ENCODE results near the gene GPR15. TPM values are rescaled to one million over a fixed set of nuclear protein-coding genes. Genes with fewer than 3 reads are reported as not detected.

GPR15 gene
- total RNA-seq (not detected), polyA plus RNA-seq (ENCODE audit: insufficient read depth, low read depth, low replicate concordance) (not detected)
- long read RNA-seq, donor 1, result 0 reads
- long read RNA-seq, donor 2, result 0 reads
- long read RNA-seq, donor 3, result 0 reads
- long read RNA-seq, donor 4, result 0 reads
- long read RNA-seq, donor 5, result 0 reads
- long read RNA-seq, donor 6, result 0 reads
- long read RNA-seq, donor 7, result 0 reads
- long read RNA-seq, donor 8, result 0 reads
- long read RNA-seq, donor 9, result 0 reads
- long read RNA-seq, donor 10, result 0 reads

DNA sequence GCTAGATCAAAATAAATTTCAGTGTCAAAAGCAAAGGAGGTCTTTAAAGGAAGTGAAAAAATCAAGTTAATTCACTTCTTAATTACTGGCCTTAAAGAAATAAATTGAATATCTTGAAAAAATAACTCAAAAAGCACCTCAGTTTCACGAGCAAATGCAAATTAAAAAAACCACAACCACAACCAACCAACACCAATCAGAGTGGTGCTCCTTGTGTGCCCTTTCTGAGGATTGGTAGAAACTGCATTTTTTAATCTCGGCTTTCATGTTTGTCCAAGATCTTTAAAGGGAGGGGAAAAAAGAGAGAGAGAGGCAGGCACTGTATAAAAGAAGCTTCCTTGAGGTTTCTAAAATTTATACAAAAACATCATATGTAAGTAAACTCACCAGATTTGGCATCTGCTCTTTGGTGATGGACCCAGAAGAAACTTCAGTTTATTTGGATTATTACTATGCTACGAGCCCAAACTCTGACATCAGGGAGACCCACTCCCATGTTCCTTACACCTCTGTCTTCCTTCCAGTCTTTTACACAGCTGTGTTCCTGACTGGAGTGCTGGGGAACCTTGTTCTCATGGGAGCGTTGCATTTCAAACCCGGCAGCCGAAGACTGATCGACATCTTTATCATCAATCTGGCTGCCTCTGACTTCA lies at the start of gene GPR15:
Gene GPR15 (plus strand): TSS at position 357 of the 653 bp plus-strand sequence. CDS start 56 bp downstream, at position 413.
- no peak for FAIRE-seq
- Histone ChIP-seq H3K36me3 (ENCODE audit: control insufficient read depth in 2 of 3, insufficient read depth in 3 of 3, low read length in 3 of 3) (no peaks in the 10 kb centered on the region), H3K27ac (ENCODE audit: low read depth in 2 of 2, low read length in 2 of 2) (no peak within 1 kb of the TSS), H3K9me3 (ENCODE audit: control insufficient read depth in 2 of 3, insufficient read depth in 1 of 3, low read length in 3 of 3) (no peaks in the 10 kb centered on the region), H3K27me3 (ENCODE audit: control insufficient read depth, insufficient read depth, low read length) (no peaks in the 10 kb centered on the region), H3K4me3 (ENCODE audit: low read length in 3 of 3) (no peak within 1 kb of the TSS), H3K9ac (ENCODE audit: low read length in 3 of 3) (no peak within 1 kb of the TSS), H3K4me1 (ENCODE audit: control insufficient read depth in 2 of 3, insufficient read depth in 2 of 3, low read depth in 1 of 3, low read length in 3 of 3) (no peaks in the 10 kb centered on the region)
- no peak for DNase-seq
- intact Hi-C loops (cut with DNase I), result no loop called here
- TF ChIP-seq, protein P1, sequence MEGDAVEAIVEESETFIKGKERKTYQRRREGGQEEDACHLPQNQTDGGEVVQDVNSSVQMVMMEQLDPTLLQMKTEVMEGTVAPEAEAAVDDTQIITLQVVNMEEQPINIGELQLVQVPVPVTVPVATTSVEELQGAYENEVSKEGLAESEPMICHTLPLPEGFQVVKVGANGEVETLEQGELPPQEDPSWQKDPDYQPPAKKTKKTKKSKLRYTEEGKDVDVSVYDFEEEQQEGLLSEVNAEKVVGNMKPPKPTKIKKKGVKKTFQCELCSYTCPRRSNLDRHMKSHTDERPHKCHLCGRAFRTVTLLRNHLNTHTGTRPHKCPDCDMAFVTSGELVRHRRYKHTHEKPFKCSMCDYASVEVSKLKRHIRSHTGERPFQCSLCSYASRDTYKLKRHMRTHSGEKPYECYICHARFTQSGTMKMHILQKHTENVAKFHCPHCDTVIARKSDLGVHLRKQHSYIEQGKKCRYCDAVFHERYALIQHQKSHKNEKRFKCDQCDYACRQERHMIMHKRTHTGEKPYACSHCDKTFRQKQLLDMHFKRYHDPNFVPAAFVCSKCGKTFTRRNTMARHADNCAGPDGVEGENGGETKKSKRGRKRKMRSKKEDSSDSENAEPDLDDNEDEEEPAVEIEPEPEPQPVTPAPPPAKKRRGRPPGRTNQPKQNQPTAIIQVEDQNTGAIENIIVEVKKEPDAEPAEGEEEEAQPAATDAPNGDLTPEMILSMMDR (IDR thresholded peaks at IDR 0.05; ENCODE audit: borderline replicate concordance, extremely low read depth, insufficient read depth), result no peak

DNA sequence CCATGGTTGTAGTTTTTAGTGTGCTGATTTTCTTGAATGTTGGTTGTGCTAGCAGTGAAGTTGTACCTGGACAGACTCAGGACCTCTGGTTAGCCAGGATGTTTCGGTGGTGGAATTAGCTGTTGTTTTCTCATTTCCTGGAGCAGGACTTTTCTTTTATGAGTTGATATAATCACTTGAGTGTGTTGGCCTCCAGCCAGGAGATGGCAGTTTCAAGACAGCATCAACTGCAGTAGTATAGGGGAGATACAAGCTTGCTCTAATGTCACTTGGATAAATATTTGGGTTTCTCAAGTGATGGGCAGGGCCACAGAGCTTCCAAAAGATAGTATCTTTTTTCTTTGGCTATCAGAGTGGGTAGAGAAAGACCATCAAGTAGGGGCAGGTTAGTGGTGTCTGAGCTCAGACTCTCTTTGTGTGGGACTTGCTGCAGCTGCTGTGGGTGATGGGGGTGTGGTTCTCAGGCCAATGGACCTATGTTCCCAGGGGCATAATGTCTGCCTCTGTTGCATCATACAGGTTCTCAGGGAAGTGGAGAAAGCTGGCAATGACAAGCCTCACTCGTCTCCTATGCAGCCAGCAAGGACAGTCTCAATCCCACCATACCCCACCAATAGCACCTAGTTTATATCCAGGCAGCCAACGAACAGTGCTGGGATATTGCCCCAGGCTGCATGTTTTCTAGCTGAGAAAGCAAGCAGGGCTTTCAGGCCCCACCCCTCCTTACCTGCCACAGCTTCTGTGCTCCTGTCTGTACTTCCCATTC lies 48.9 kb upstream of the GPR15 start:
- intact Hi-C loops (cut with DNase I), result no loop called here
- Histone ChIP-seq H3K36me3 (ENCODE audit: control insufficient read depth in 2 of 3, insufficient read depth in 3 of 3, low read length in 3 of 3) (no peaks in the 10 kb centered on the region), H3K9me3 (ENCODE audit: control insufficient read depth in 2 of 3, insufficient read depth in 1 of 3, low read length in 3 of 3) (peaks cover 0 to 13% (median 0%) of the 10 kb centered on the region in 3 donors), H3K27ac (ENCODE audit: low read depth in 2 of 2, low read length in 2 of 2) (no peak overlapping the region), H3K27me3 (ENCODE audit: control insufficient read depth, insufficient read depth, low read length) (no peaks in the 10 kb centered on the region), H3K4me1 (ENCODE audit: control insufficient read depth in 2 of 3, insufficient read depth in 2 of 3, low read depth in 1 of 3, low read length in 3 of 3) (no peaks in the 10 kb centered on the region), H3K4me3 (ENCODE audit: low read length in 3 of 3) (no peak overlapping the region), H3K9ac (ENCODE audit: low read length in 3 of 3) (no peak overlapping the region)
- DNase-seq (no peak), FAIRE-seq (no peak)
- TF ChIP-seq, protein P1 (IDR thresholded peaks at IDR 0.05; ENCODE audit: borderline replicate concordance, extremely low read depth, insufficient read depth), result no peak

DNA sequence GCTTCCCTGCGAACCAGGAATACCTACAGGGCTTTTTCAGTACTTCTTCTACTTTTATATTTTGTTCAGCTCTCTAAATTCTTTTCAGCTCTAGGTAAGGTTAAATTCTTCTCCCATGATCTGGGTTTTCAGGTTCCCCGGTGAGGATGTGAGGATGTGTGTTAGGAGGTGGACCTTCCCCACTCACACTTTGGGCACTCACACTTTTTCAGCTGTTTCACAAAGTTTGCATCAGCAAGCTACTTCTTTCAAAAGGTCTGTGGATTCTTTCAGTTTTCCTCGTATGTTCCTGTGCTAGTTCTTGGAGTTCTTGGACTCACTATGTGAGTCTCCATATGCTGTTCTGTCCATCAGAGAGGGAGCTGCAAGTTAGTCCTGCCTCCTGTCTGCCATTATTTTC lies 48.2 kb upstream of the GPR15 start:
- no peak overlapping the region for H3K27ac ChIP-seq (ENCODE audit: low read depth in 2 of 2, low read length in 2 of 2)

More for the DNA sequence above, 48.2 kb upstream of the GPR15 start:
- TF ChIP-seq, protein P1 (IDR thresholded peaks at IDR 0.05; ENCODE audit: borderline replicate concordance, extremely low read depth, insufficient read depth), result no peak
- Histone ChIP-seq H3K9ac (ENCODE audit: low read length in 3 of 3) (no peak overlapping the region), H3K27me3 (ENCODE audit: control insufficient read depth, insufficient read depth, low read length) (no peaks in the 10 kb centered on the region), H3K4me3 (ENCODE audit: low read length in 3 of 3) (no peak overlapping the region), H3K4me1 (ENCODE audit: control insufficient read depth in 2 of 3, insufficient read depth in 2 of 3, low read depth in 1 of 3, low read length in 3 of 3) (no peaks in the 10 kb centered on the region), H3K9me3 (ENCODE audit: control insufficient read depth in 2 of 3, insufficient read depth in 1 of 3, low read length in 3 of 3) (peaks cover 0 to 16% (median 0%) of the 10 kb centered on the region in 3 donors), H3K36me3 (ENCODE audit: control insufficient read depth in 2 of 3, insufficient read depth in 3 of 3, low read length in 3 of 3) (no peaks in the 10 kb centered on the region)
- intact Hi-C loops (cut with DNase I), result no loop called here
- no peak for DNase-seq
- no peak for FAIRE-seq

Measured in kidney (tissue), 22 donors.